GM12878 (cell line): Measurements from ENCODE around the gene TRIP4. TPM values are rescaled to one million over a fixed set of nuclear protein-coding genes. Genes with fewer than 3 reads are reported as not detected.
A peak's percentile ranks its signal among the peaks of the same experiment; 100 is the strongest.

Experiments
- CBX5 ChIP-seq: sonication (generic); IDR thresholded peaks from 2 replicates; pipeline ENCODE4 v1.6.1; 2016; ENCODE audit warnings: low read depth, moderate library complexity, mild to moderate bottlenecking, inconsistent platforms
- CREB1 ChIP-seq: IDR thresholded peaks from 2 replicates; pipeline ENCODE4 v1.6.1; 2012; ENCODE audit warnings: low read depth, mild to moderate bottlenecking, inconsistent platforms
- FOS ChIP-seq: IDR thresholded peaks from 3 replicates; pipeline ENCODE4 v1.6.1; 2011; ENCODE audit warnings: borderline replicate concordance; ENCODE audit not compliant: insufficient read length; ENCODE audit errors: extremely low read depth
- IKZF1 ChIP-seq: fragments of 450-650 bp; conservative IDR thresholded peaks from 2 replicates; pipeline ENCODE4 v1.6.1; 2017; ENCODE audit warnings: antibody characterized with exemption, mild to moderate bottlenecking
- JUNB ChIP-seq: IDR thresholded peaks from 2 replicates; pipeline ENCODE4 v1.6.1; 2016; ENCODE audit warnings: antibody characterized with exemption, mild to moderate bottlenecking
- MEF2B ChIP-seq: fragments of 450-650 bp; IDR thresholded peaks from 2 replicates; pipeline ENCODE4 v1.6.1; 2018; ENCODE audit warnings: mild to moderate bottlenecking, moderate library complexity; ENCODE audit not compliant: partially characterized antibody, poor library complexity, severe bottlenecking
- MYB ChIP-seq: fragments of 150-350 bp; IDR thresholded peaks from 2 replicates; pipeline ENCODE4 v1.6.1; 2014; ENCODE audit warnings: mild to moderate bottlenecking, low read depth, low read length, borderline replicate concordance
- NFYB ChIP-seq: IDR thresholded peaks from 2 replicates; pipeline ENCODE4 v1.6.1; 2011; ENCODE audit warnings: low read depth, mild to moderate bottlenecking, low read length, improper control_type of control experiment, moderate library complexity; ENCODE audit not compliant: insufficient read depth
- NR2C2 ChIP-seq: IDR thresholded peaks from 2 replicates; pipeline ENCODE4 v1.6.1; 2011; ENCODE audit warnings: borderline replicate concordance, low read depth; ENCODE audit not compliant: control insufficient read depth, insufficient read length
- RAD21 ChIP-seq: IDR thresholded peaks from 2 replicates; pipeline ENCODE4 v1.6.1; 2011; ENCODE audit warnings: mild to moderate bottlenecking, low read depth, low read length, moderate library complexity; ENCODE audit not compliant: insufficient read depth
- RAD51 ChIP-seq: fragments of 450-650 bp; IDR thresholded peaks from 2 replicates; pipeline ENCODE4 v1.6.1; 2016; ENCODE audit warnings: moderate library complexity, mild to moderate bottlenecking, inconsistent platforms
- SREBF1 ChIP-seq: IDR thresholded peaks from 2 replicates; pipeline ENCODE4 v1.6.1; 2012; ENCODE audit warnings: mild to moderate bottlenecking, low read length
- polyA plus RNA-seq, 11 experiments: library from polyadenylated mRNA; depleted of rRNA in 4 of 11; unstranded in 6 of 11; stranded (reverse) in 5 of 11; fragments of >200 nt; fragmentation: Nextera tagmentation in 4 of 11; fragmentation: Illumina TruSeq in 1 of 11; extraction: Ambion mirVana in 4 of 11; extraction: Trizol in 1 of 11; gene quantifications; 1 replicate in 1 of 11; 2 replicates in 10 of 11; pipeline versions ENCODE4 v1.2.1 to v1.2.3, GENCODE V29; 2011 to 2016; ENCODE audit warnings: inconsistent platforms in 2 of 11, missing spikeins in 2 of 11, low read depth in 1 of 11
- total RNA-seq, 4 experiments: library from RNA; depleted of rRNA in 3 of 4; stranded (reverse); fragments of >200 nt in 3 of 4; fragmentation: Illumina TruSeq in 1 of 4; extraction: Trizol in 1 of 4; gene quantifications; 2 replicates each; pipeline versions ENCODE4 v1.2.1 to v1.2.3, GENCODE V29; 2013 to 2021
- TF ChIP-seq, protein P1 (sequence below): fragments of 450-650 bp; IDR thresholded peaks from 2 replicates; pipeline ENCODE4 v1.6.1; 2016; ENCODE audit warnings: mild to moderate bottlenecking, moderate library complexity, borderline replicate concordance
- TF ChIP-seq, protein P2 (sequence below): fragments of 450-650 bp; IDR thresholded peaks from 2 replicates; pipeline ENCODE4 v1.6.1; 2016; ENCODE audit warnings: mild to moderate bottlenecking
- TF ChIP-seq, protein P3 (sequence below): IDR thresholded peaks from 2 replicates; pipeline ENCODE4 v1.6.1; 2012; ENCODE audit warnings: low read depth, low read length, improper control_type of control experiment
- TF ChIP-seq, protein P4 (sequence below): IDR thresholded peaks from 2 replicates; pipeline ENCODE4 v1.6.1; 2011; ENCODE audit warnings: borderline replicate concordance, low read depth, mild to moderate bottlenecking, moderate library complexity, mixed read lengths, low read length; ENCODE audit not compliant: insufficient read depth; ENCODE audit errors: extremely low read length
- TF ChIP-seq, protein P5 (sequence below): fragments of 450-650 bp; IDR thresholded peaks from 2 replicates; pipeline ENCODE4 v1.6.1; 2018; ENCODE audit warnings: borderline replicate concordance, mild to moderate bottlenecking; ENCODE audit not compliant: partially characterized antibody

TRIP4 gene
- total and polyA plus RNA-seq, 10 of the 15 experiments (the other 5 are each of a cell fraction or from before 2014, with no cell fraction given), result 6.4 to 24.5 (median 20.0) TPM

DNA sequence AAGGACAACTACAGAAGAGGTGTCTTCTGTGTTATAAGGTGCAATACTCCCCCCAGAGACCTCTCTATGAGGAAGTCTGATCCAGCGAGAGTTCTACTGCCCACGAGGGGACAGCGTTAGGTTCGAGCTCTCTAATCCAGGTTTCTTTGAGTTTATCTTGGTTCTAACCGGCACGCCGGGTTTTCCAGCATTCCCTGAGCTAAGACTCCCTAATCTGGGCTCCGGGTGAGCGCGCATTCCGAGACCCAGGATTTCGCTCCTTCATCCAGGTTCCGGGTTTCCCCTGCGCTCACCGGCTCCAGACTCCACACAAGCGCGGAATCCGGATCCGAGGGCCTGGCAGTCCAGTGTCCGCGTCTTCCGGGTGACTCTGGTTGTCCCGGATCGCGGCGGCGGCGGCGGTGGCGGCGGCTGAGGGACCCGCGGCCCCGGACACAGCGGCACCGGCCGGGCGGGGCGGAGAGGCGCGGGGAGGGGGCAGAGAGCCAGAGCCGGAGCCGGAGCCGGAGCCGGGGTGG lies 72.6 kb downstream of the TRIP4 start, which contains the start of gene ZNF609 (continued):
- TF ChIP-seq, protein P1, sequence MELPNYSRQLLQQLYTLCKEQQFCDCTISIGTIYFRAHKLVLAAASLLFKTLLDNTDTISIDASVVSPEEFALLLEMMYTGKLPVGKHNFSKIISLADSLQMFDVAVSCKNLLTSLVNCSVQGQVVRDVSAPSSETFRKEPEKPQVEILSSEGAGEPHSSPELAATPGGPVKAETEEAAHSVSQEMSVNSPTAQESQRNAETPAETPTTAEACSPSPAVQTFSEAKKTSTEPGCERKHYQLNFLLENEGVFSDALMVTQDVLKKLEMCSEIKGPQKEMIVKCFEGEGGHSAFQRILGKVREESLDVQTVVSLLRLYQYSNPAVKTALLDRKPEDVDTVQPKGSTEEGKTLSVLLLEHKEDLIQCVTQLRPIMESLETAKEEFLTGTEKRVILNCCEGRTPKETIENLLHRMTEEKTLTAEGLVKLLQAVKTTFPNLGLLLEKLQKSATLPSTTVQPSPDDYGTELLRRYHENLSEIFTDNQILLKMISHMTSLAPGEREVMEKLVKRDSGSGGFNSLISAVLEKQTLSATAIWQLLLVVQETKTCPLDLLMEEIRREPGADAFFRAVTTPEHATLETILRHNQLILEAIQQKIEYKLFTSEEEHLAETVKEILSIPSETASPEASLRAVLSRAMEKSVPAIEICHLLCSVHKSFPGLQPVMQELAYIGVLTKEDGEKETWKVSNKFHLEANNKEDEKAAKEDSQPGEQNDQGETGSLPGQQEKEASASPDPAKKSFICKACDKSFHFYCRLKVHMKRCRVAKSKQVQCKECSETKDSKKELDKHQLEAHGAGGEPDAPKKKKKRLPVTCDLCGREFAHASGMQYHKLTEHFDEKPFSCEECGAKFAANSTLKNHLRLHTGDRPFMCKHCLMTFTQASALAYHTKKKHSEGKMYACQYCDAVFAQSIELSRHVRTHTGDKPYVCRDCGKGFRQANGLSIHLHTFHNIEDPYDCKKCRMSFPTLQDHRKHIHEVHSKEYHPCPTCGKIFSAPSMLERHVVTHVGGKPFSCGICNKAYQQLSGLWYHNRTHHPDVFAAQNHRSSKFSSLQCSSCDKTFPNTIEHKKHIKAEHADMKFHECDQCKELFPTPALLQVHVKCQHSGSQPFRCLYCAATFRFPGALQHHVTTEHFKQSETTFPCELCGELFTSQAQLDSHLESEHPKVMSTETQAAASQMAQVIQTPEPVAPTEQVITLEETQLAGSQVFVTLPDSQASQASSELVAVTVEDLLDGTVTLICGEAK, result peak; percentile 72; the same call in 1 of the 2 replicates
- TF ChIP-seq CREB1, result peak; percentile 55
- TF ChIP-seq MYB, result no peak
- TF ChIP-seq MEF2B, result peak; percentile 77
- no peak for TF ChIP-seq JUNB
- TF ChIP-seq CBX5, result peak; percentile 60; the same call in 1 of the 2 replicates
- TF ChIP-seq, protein P2, sequence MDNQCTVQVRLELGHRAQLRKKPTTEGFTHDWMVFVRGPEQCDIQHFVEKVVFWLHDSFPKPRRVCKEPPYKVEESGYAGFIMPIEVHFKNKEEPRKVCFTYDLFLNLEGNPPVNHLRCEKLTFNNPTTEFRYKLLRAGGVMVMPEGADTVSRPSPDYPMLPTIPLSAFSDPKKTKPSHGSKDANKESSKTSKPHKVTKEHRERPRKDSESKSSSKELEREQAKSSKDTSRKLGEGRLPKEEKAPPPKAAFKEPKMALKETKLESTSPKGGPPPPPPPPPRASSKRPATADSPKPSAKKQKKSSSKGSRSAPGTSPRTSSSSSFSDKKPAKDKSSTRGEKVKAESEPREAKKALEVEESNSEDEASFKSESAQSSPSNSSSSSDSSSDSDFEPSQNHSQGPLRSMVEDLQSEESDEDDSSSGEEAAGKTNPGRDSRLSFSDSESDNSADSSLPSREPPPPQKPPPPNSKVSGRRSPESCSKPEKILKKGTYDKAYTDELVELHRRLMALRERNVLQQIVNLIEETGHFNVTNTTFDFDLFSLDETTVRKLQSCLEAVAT, result peak; percentile 79
- TF ChIP-seq IKZF1, result peak; percentile 96
- no peak for TF ChIP-seq SREBF1
- no peak for TF ChIP-seq FOS
- TF ChIP-seq RAD51, result no peak
- no peak for TF ChIP-seq NFYB
- no peak for TF ChIP-seq NR2C2
- peak; percentile 27; the same call in 1 of the 2 replicates for TF ChIP-seq RAD21
- TF ChIP-seq, protein P3, sequence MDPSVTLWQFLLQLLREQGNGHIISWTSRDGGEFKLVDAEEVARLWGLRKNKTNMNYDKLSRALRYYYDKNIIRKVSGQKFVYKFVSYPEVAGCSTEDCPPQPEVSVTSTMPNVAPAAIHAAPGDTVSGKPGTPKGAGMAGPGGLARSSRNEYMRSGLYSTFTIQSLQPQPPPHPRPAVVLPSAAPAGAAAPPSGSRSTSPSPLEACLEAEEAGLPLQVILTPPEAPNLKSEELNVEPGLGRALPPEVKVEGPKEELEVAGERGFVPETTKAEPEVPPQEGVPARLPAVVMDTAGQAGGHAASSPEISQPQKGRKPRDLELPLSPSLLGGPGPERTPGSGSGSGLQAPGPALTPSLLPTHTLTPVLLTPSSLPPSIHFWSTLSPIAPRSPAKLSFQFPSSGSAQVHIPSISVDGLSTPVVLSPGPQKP, result peak; percentile 62; the same call in 1 of the 2 replicates
- TF ChIP-seq, protein P4, sequence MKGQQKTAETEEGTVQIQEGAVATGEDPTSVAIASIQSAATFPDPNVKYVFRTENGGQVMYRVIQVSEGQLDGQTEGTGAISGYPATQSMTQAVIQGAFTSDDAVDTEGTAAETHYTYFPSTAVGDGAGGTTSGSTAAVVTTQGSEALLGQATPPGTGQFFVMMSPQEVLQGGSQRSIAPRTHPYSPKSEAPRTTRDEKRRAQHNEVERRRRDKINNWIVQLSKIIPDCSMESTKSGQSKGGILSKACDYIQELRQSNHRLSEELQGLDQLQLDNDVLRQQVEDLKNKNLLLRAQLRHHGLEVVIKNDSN, result no peak
- TF ChIP-seq, protein P5, sequence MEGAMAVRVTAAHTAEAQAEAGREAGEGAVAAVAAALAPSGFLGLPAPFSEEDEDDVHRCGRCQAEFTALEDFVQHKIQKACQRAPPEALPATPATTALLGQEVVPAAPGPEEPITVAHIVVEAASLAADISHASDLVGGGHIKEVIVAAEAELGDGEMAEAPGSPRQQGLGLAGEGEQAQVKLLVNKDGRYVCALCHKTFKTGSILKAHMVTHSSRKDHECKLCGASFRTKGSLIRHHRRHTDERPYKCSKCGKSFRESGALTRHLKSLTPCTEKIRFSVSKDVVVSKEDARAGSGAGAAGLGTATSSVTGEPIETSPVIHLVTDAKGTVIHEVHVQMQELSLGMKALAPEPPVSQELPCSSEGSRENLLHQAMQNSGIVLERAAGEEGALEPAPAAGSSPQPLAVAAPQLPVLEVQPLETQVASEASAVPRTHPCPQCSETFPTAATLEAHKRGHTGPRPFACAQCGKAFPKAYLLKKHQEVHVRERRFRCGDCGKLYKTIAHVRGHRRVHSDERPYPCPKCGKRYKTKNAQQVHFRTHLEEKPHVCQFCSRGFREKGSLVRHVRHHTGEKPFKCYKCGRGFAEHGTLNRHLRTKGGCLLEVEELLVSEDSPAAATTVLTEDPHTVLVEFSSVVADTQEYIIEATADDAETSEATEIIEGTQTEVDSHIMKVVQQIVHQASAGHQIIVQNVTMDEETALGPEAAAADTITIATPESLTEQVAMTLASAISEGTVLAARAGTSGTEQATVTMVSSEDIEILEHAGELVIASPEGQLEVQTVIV, result peak; percentile 44
